Fibroblast of the aortic adventitia (primary cell): ENCODE data around the gene RASSF4. TPM values are rescaled to one million over a fixed set of nuclear protein-coding genes. Genes with fewer than 3 reads are reported as not detected.

Experiments used
- DNase-seq: peaks from one replicate; pipeline ENCODE4 v3.0.0-alpha.2; 2010; ENCODE audit warnings: low read depth
- H3K4me3 ChIP-seq: 2 replicates; pipeline ENCODE4 v1.5.1; 2011; ENCODE audit warnings: low read depth, mild to moderate bottlenecking, control low read depth, low read length, moderate library complexity
- total RNA-seq: library from RNA; depleted of rRNA; stranded (reverse); fragments of >200 nt; gene quantifications from 2 replicates; pipeline ENCODE4 v1.2.3, GENCODE V29; 2012; ENCODE audit warnings: low replicate concordance
- TF ChIP-seq, protein P1 (sequence below): IDR thresholded peaks from 2 replicates; pipeline ENCODE4 v1.5.1; 2011; ENCODE audit warnings: mild to moderate bottlenecking, low read length, control low read depth, inconsistent platforms; ENCODE audit not compliant: insufficient read depth

RASSF4 gene
- total RNA-seq, 1 donor, result 3.8 TPM

- TF ChIP-seq, protein P1, sequence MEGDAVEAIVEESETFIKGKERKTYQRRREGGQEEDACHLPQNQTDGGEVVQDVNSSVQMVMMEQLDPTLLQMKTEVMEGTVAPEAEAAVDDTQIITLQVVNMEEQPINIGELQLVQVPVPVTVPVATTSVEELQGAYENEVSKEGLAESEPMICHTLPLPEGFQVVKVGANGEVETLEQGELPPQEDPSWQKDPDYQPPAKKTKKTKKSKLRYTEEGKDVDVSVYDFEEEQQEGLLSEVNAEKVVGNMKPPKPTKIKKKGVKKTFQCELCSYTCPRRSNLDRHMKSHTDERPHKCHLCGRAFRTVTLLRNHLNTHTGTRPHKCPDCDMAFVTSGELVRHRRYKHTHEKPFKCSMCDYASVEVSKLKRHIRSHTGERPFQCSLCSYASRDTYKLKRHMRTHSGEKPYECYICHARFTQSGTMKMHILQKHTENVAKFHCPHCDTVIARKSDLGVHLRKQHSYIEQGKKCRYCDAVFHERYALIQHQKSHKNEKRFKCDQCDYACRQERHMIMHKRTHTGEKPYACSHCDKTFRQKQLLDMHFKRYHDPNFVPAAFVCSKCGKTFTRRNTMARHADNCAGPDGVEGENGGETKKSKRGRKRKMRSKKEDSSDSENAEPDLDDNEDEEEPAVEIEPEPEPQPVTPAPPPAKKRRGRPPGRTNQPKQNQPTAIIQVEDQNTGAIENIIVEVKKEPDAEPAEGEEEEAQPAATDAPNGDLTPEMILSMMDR, result no peak
- no peak overlapping the region for H3K4me3 ChIP-seq
- no peak for DNase-seq
Measured at GRCh38 chr10:44984671-44985101, 25.1 kb downstream of the RASSF4 start.

DNA sequence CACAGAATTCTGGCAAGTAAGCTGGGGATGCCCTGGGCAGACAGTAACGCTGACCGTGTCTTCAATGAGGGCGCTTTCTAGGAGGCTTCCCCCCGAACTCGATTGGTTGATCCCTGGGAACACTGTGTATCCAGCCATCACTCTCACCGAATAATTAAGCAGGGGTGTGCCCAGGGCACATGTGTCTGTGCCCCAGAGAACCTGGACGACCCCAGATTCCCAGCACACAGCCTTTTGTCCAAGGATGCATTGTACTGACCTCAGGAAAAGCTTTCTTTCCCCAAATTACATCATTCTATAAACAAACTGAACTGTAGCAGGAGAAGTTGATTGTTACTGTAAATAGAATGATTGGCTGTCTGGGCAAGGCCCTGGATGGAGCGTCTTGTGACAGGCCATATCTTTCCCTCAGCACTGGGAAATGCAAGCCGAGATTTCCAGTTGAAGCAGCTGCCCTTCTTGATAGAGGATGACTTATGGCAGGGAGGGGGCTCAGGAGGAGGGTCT lies 25.6 kb downstream of the RASSF4 start:
- DNase-seq, result peak; percentile 58
- H3K4me3 ChIP-seq, result no peak overlapping the region
- TF ChIP-seq, protein P1, result no peak

GRCh38 chr10:44986179-44986578 lies 26.6 kb downstream of the RASSF4 start:
- H3K4me3 ChIP-seq, result no peak overlapping the region
- no peak for DNase-seq
- TF ChIP-seq, protein P1, result no peak

- TF ChIP-seq, protein P1, result no peak
- no peak overlapping the region for H3K4me3 ChIP-seq
- DNase-seq, result peak; percentile 91
Measured at GRCh38 chr10:44986670-44987069, 27.1 kb downstream of the RASSF4 start.

GRCh38 chr10:44988957-44989585 lies 29.5 kb downstream of the RASSF4 start:
- no peak for DNase-seq
- TF ChIP-seq, protein P1, result no peak
- H3K4me3 ChIP-seq, result no peak overlapping the region

- TF ChIP-seq, protein P1, result no peak
- no peak overlapping the region for H3K4me3 ChIP-seq
- DNase-seq, result no peak
Measured at GRCh38 chr10:44989597-44990301, 30.1 kb downstream of the RASSF4 start.

DNA sequence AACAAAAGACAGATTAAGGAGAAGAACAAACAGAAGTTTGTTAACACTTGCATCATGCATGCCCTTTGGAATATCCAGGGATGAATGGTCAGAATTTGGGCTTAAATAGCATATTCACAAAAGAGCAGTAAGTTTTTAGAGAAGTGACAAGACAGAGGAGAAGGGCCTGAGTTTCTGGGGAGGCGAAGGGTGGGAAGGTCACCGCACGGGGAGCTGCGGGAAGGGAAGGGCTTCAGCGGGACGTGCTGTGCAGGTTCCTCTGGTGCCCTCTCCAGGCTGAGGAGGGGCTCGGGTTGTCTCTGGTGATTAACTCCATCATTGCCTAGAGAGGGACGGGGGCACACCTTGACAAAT lies 30.7 kb downstream of the RASSF4 start:
- no peak overlapping the region for H3K4me3 ChIP-seq
- peak; percentile 18 for DNase-seq
- TF ChIP-seq, protein P1, result no peak
